GM10847 (cell line): ENCODE data around the gene SH3BP4.

ENCODE experiments used
- POLR2A ChIP-seq: IDR thresholded peaks from 2 replicates; pipeline ENCODE4 v1.6.1; 2011; ENCODE audit not compliant: insufficient read length; ENCODE audit errors: extremely low read depth

Gene SH3BP4

GRCh38 chr2:234969306-234970098 is 17.7 kb downstream of the SH3BP4 start:
- no peak for TF ChIP-seq POLR2A

DNA sequence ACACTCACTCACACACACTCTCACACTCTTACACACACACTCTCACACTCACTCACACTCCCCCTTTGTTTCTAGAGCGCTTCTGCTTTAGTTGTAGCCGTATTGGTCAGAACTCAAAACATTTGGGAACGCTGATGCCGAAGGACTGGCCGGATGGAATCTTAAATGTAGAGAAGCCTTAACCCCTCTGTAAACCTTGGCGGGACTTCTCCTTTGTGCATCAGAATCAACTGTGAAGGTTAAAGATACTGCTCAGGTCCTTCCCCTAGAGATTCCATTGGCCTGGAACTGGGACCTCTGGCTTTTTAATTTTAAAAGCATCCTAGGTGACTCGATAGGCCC is 18.3 kb downstream of the SH3BP4 start:
- no peak for TF ChIP-seq POLR2A

- no peak for TF ChIP-seq POLR2A
Observed at GRCh38 chr2:234970477-234970882, 18.7 kb downstream of the SH3BP4 start.

- TF ChIP-seq POLR2A = no peak
Observed at GRCh38 chr2:234971496-234971895, 19.7 kb downstream of the SH3BP4 start.

DNA sequence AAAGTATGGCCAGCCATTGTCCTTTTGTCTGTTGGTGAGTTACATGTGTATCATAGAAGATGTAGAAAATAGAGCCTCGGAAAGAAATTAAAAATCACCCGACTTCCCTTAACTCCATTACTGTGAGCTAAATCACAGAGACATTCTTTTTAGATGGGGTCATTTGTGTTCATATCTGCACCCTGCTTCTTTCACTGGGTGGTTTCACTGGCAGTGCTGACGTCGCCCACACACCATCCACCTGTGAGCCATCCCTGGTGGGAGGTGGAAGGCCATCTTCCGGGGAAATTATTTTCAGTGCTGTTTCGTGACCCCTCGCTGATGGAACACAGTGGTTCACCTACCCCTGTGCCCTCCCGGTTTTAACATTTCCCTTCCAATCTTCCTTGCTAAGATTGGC is 21.2 kb downstream of the SH3BP4 start:
- no peak for TF ChIP-seq POLR2A

- TF ChIP-seq POLR2A = no peak
Observed at GRCh38 chr2:234974501-234975385, 22.9 kb downstream of the SH3BP4 start.

GRCh38 chr2:234975611-234976010 is 23.8 kb downstream of the SH3BP4 start:
- TF ChIP-seq POLR2A = no peak

- TF ChIP-seq POLR2A = no peak
Observed at GRCh38 chr2:234976479-234977227, 24.8 kb downstream of the SH3BP4 start.

DNA sequence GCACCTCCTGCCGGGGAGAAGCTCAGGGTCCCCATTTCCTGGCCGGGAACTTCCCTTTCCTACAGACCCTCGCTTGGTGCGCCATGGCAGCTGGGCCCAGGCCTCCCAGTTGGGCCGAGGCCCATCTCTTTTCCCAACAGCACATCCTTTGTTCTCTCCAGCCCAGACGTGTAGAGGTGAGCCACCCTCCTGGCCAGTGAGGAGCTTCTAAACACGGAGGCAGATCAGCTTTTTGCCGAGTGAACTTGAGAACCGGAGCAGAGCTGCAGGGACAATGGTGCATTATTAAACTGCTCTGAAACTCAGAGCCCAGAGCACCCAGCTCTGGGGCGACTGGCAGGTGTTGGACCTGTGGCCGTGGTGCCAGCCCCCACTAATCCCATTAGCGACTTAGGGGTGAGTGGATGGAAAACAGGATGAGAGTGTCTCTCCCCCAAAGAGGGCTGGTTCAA is 25.4 kb downstream of the SH3BP4 start:
- TF ChIP-seq POLR2A = no peak

DNA sequence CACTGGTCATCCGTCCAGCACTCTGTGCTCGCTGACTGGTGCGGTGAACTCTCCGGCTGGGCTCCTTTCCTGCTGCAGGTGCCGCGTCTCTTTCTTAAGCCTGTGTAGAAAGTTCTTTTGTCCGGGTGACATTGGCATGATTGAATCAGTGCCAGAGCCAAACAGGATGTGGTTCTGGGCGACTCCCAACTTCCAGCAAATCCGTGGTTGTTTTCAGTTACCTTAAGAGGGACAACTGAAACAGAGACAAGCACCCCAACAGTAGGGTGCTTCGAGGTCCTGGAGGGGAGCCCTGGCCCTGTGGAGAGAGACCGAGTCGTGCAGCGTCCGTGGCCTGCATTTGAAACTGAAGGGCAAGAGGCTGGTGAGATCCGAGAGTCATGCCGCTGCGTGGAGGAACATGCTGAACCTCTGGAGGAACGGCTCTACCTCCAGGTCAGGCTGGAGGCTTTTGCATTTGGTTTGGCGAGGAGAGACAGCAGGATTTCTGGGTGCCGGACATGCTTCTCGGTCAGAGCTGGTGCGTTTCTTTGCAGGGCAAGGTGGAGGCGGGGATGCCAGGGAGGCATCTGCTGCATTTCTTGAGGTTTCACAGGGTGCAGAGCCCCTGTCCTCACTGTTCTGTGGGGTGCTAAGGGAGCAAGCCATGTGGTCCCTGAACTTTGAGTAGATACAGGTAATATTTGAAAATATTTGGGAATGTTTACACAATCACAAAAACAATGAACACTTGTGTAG is 26.8 kb downstream of the SH3BP4 start:
- no peak for TF ChIP-seq POLR2A

DNA sequence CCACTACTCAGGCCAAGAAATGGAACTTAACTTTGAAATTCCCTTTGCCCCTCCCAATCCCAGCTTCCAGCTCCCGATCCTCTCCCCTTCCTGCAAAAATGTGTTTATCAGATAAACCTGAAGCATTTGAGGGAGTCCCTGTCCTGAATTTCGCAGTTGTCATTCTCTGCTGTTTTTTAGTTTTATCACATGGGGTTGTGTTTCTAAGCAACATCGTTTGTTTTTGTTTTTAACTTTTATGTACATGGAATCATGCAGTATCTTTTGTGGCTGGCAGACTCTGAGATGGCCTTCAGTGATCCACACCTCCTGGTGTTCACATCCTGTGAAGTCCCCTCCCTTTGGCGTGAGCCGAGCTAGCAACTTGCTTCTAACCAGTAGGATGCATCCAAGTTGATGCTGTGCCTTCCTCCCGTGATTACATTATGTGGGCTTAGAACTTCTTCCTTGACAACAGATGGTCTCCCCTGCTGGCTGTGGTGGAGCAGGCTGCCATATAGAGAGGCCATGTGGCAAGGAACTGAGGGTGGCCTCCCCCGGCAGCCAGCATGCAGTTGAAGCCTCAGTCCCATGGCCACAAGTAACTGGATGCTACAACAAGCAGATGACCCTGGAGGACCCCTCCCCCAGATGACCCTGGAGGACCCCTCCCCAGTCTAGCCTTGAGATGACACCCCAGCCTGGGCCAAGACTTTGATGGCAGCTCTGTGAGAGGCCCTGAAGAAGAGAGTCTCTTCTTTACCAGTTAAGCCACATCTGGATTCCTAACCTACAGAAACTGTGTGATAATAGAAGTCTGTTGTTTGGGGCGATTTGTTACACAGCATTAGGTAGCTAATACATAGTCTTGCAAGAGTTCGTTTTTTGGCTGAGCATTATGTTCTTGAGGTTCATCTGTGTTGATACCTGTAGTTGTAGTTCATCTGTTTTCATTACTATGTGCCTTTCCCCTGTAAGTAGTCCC is 27.7 kb downstream of the SH3BP4 start:
- TF ChIP-seq POLR2A = no peak

DNA sequence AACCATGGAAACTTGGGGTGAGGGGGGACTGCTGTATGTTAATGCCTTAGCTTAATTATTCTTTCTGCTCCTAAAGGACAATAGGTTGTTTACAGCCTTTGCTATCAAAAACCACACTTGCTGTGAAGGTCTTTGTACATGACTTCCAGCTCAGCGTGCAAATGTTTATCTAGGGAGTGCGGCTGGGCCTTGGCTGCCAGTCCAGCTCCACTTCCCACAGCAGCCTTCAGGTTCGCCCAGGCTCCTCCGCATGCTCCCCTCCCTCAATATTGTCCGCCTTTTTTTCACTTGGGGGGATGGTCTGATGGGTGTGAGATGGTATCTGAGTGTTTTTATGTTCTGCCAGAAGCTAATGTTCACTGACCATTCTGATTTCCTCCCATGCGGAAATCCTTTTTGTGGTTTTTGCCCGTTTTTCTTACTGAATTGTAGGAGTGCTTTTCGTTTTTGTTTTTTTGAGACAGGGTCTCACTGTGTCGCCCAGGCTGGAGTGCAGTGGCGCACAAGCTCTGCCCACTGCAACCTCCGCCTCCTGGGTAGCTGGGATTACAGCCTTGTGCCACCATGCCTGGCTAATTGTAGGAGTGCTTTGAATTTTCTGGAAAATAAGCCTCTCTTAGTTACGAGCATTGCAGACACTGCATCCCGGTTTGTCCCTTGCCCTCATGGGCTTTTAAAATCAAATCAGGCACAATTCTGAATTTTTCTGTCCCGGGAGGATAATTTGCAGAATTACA is 28.8 kb downstream of the SH3BP4 start:
- TF ChIP-seq POLR2A = no peak
